GM12878 (cell line): ENCODE measurements around the gene CPNE5. TPM values are rescaled to one million over a fixed set of nuclear protein-coding genes. Genes with fewer than 3 reads are reported as not detected.
A peak's percentile ranks its signal among the peaks of the same experiment; 100 is the strongest.

Experiments used
- CBFB ChIP-seq: IDR thresholded peaks from 2 replicates; pipeline ENCODE4 v1.6.1; 2016; ENCODE audit warnings: antibody characterized with exemption, low read depth
- CBX3 ChIP-seq: fragments of 200-600 bp; sonication (generic); IDR thresholded peaks from 2 replicates; pipeline ENCODE4 v1.6.1; 2016; ENCODE audit warnings: low read depth, borderline replicate concordance
- CEBPB ChIP-seq, 2 experiments: fragments of 150-350 bp in 1 of 2; IDR thresholded peaks; 2 replicates each; pipeline ENCODE4 v1.6.1; 2012 to 2014; ENCODE audit warnings: low read depth in 2 of 2, low read length in 2 of 2, borderline replicate concordance in 1 of 2, inconsistent platforms in 1 of 2
- CHD1 ChIP-seq: IDR thresholded peaks from 2 replicates; pipeline ENCODE4 v1.6.1; 2012; ENCODE audit warnings: low read depth, low read length, improper control_type of control experiment
- DPF2 ChIP-seq: fragments of 450-650 bp; IDR thresholded peaks from 2 replicates; pipeline ENCODE4 v1.6.1; 2017; ENCODE audit warnings: mild to moderate bottlenecking
- FOS ChIP-seq: IDR thresholded peaks from 3 replicates; pipeline ENCODE4 v1.6.1; 2011; ENCODE audit warnings: borderline replicate concordance; ENCODE audit not compliant: insufficient read length; ENCODE audit errors: extremely low read depth
- FOXM1 ChIP-seq: IDR thresholded peaks from 2 replicates; pipeline ENCODE4 v1.6.1; 2012; ENCODE audit warnings: low read depth, mild to moderate bottlenecking, inconsistent platforms, low read length, moderate library complexity
- HSF1 ChIP-seq: fragments of 150-350 bp; IDR thresholded peaks from 2 replicates; pipeline ENCODE4 v1.6.1; 2014; ENCODE audit warnings: mild to moderate bottlenecking, low read depth, low read length
- IKZF1 ChIP-seq: fragments of 450-650 bp; conservative IDR thresholded peaks from 2 replicates; pipeline ENCODE4 v1.6.1; 2017; ENCODE audit warnings: antibody characterized with exemption, mild to moderate bottlenecking
- JUND ChIP-seq: IDR thresholded peaks from 2 replicates; pipeline ENCODE4 v1.6.1; 2012; ENCODE audit warnings: low read depth, mild to moderate bottlenecking, low read length, improper control_type of control experiment, moderate library complexity
- MLLT1 ChIP-seq: fragments of 450-650 bp; IDR thresholded peaks from 2 replicates; pipeline ENCODE4 v1.6.1; 2016; ENCODE audit warnings: mild to moderate bottlenecking
- MTA3 ChIP-seq: IDR thresholded peaks from 2 replicates; pipeline ENCODE4 v1.6.1; 2012; ENCODE audit warnings: low read length, inconsistent platforms, borderline replicate concordance
- MXI1 ChIP-seq: fragments of 150-350 bp; IDR thresholded peaks from 2 replicates; pipeline ENCODE4 v1.6.1; 2011; ENCODE audit warnings: low read depth, mild to moderate bottlenecking, inconsistent platforms, low read length, improper control_type of control experiment
- NR2F1 ChIP-seq: fragments of 450-650 bp; conservative IDR thresholded peaks from 2 replicates; pipeline ENCODE4 v1.6.1; 2017; ENCODE audit warnings: mild to moderate bottlenecking
- PML ChIP-seq: IDR thresholded peaks from 2 replicates; pipeline ENCODE4 v1.6.1; 2012; ENCODE audit warnings: low read length, inconsistent platforms
- POLR2A ChIP-seq: IDR thresholded peaks from 2 replicates; pipeline ENCODE4 v1.6.1; 2011; ENCODE audit warnings: low read depth, mild to moderate bottlenecking, low read length
- POLR2AphosphoS2 ChIP-seq: IDR thresholded peaks from 2 replicates; pipeline ENCODE4 v1.6.1; 2011; ENCODE audit warnings: low read depth, mild to moderate bottlenecking, low read length, improper control_type of control experiment, moderate library complexity
- RUNX3 ChIP-seq: IDR thresholded peaks from 2 replicates; pipeline ENCODE4 v1.6.1; 2012; ENCODE audit warnings: low read length, inconsistent platforms
- SMAD5 ChIP-seq: IDR thresholded peaks from 2 replicates; pipeline ENCODE4 v1.6.1; 2016; ENCODE audit warnings: antibody characterized with exemption, low read depth
- SREBF2 ChIP-seq: IDR thresholded peaks from 2 replicates; pipeline ENCODE4 v1.6.1; 2012; ENCODE audit warnings: mild to moderate bottlenecking, low read length
- WRNIP1 ChIP-seq: IDR thresholded peaks from 2 replicates; pipeline ENCODE4 v1.6.1; 2011; ENCODE audit warnings: low read depth, low read length, improper control_type of control experiment, borderline replicate concordance
- ZNF207 ChIP-seq: fragments of 450-650 bp; IDR thresholded peaks from 2 replicates; pipeline ENCODE4 v1.6.1; 2014; ENCODE audit warnings: antibody characterized with exemption, mild to moderate bottlenecking, borderline replicate concordance
- ZNF24 ChIP-seq: fragments of 450-650 bp; IDR thresholded peaks from 2 replicates; pipeline ENCODE4 v1.6.1; 2017; ENCODE audit warnings: antibody characterized with exemption, mild to moderate bottlenecking
- ZNF384 ChIP-seq: IDR thresholded peaks from 2 replicates; pipeline ENCODE4 v1.6.1; 2012; ENCODE audit warnings: low read depth, mild to moderate bottlenecking, low read length, improper control_type of control experiment, borderline replicate concordance
- polyA plus RNA-seq, 11 experiments: library from polyadenylated mRNA; depleted of rRNA in 4 of 11; unstranded in 6 of 11; stranded (reverse) in 5 of 11; fragments of >200 nt; fragmentation: Nextera tagmentation in 4 of 11; fragmentation: Illumina TruSeq in 1 of 11; extraction: Ambion mirVana in 4 of 11; extraction: Trizol in 1 of 11; gene quantifications; 1 replicate in 1 of 11; 2 replicates in 10 of 11; pipeline versions ENCODE4 v1.2.1 to v1.2.3, GENCODE V29; 2011 to 2016; ENCODE audit warnings: inconsistent platforms in 2 of 11, missing spikeins in 2 of 11, low read depth in 1 of 11
- total RNA-seq, 4 experiments: library from RNA; depleted of rRNA in 3 of 4; stranded (reverse); fragments of >200 nt in 3 of 4; fragmentation: Illumina TruSeq in 1 of 4; extraction: Trizol in 1 of 4; gene quantifications; 2 replicates each; pipeline versions ENCODE4 v1.2.1 to v1.2.3, GENCODE V29; 2013 to 2021
- TF ChIP-seq, protein P1 (sequence below), 3 experiments: IDR thresholded peaks in 2 of 3; conservative IDR thresholded peaks in 1 of 3; 2 replicates each; pipeline ENCODE4 v1.5.1; 2011; ENCODE audit warnings: low read depth in 3 of 3, low read length in 3 of 3, mild to moderate bottlenecking in 3 of 3, control low read depth in 2 of 3, moderate library complexity in 2 of 3, inconsistent platforms in 1 of 3, mixed read lengths in 1 of 3; ENCODE audit not compliant: control insufficient read depth in 2 of 3, insufficient read depth in 1 of 3; ENCODE audit errors: extremely low read depth in 1 of 3
- TF ChIP-seq, protein P2 (sequence below): fragments of 150-350 bp; IDR thresholded peaks from 2 replicates; pipeline ENCODE4 v1.6.1; 2016; ENCODE audit warnings: low read depth, low read length

CPNE5 gene
- total and polyA plus RNA-seq, 10 of the 15 experiments (the other 5 are each of a cell fraction or from before 2014, with no cell fraction given) = 2.4 to 39.1 (median 18.2) TPM

DNA sequence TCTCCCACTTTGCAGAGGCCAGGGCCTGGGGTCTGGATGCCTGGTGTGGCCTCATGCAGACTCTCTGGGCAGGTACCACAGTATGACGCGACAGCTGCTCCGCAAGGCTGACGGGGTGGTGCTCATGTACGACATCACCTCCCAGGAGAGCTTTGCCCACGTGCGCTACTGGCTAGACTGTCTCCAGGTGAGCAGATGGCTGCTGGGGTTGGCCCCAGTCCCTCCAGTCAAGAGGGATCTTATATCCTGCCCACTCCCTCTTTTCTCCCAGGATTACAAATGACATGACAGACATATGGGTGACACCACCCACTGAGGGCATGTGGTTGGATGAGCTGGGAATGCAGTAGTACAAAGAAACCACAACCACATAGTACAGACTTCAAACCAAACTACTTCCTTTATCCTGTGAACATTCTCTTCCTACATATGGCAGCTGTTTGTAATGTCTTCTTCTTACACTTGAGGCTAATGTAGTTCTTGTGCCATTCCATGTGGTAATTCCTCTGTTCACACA is 111.7 kb downstream of the CPNE5 start (continued):
- TF ChIP-seq SREBF2 (no peak), POLR2A (no peak), CBX3 (no peak), ZNF24 (no peak), FOXM1 (no peak), CEBPB (IDR thresholded peaks at IDR 0.05; ENCODE audit: borderline replicate concordance in 1 of 2, low read depth in 2 of 2, low read length in 2 of 2) (no peak), IKZF1 (peak; percentile 72), ZNF207 (no peak), POLR2AphosphoS2 (no peak), HSF1 (no peak), CHD1 (no peak), JUND (no peak), PML (no peak), FOS (no peak), WRNIP1 (no peak), MTA3 (no peak), DPF2 (peak; percentile 40; the same call in 1 of the 2 replicates), CBFB (peak; percentile 43; the same call in 1 of the 2 replicates), ZNF384 (no peak), RUNX3 (peak; percentile 91), MLLT1 (peak; percentile 58; the same call in 1 of the 2 replicates), MXI1 (no peak), SMAD5 (no peak), NR2F1 (no peak)
- TF ChIP-seq, protein P1, sequence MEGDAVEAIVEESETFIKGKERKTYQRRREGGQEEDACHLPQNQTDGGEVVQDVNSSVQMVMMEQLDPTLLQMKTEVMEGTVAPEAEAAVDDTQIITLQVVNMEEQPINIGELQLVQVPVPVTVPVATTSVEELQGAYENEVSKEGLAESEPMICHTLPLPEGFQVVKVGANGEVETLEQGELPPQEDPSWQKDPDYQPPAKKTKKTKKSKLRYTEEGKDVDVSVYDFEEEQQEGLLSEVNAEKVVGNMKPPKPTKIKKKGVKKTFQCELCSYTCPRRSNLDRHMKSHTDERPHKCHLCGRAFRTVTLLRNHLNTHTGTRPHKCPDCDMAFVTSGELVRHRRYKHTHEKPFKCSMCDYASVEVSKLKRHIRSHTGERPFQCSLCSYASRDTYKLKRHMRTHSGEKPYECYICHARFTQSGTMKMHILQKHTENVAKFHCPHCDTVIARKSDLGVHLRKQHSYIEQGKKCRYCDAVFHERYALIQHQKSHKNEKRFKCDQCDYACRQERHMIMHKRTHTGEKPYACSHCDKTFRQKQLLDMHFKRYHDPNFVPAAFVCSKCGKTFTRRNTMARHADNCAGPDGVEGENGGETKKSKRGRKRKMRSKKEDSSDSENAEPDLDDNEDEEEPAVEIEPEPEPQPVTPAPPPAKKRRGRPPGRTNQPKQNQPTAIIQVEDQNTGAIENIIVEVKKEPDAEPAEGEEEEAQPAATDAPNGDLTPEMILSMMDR (IDR thresholded peaks at IDR 0.05 in 2 of 3, conservative IDR thresholded peaks at IDR 0.05 in 1 of 3; ENCODE audit: control insufficient read depth in 2 of 3, extremely low read depth in 1 of 3, insufficient read depth in 1 of 3, low read depth in 3 of 3, low read length in 3 of 3) = no peak
- TF ChIP-seq, protein P2, sequence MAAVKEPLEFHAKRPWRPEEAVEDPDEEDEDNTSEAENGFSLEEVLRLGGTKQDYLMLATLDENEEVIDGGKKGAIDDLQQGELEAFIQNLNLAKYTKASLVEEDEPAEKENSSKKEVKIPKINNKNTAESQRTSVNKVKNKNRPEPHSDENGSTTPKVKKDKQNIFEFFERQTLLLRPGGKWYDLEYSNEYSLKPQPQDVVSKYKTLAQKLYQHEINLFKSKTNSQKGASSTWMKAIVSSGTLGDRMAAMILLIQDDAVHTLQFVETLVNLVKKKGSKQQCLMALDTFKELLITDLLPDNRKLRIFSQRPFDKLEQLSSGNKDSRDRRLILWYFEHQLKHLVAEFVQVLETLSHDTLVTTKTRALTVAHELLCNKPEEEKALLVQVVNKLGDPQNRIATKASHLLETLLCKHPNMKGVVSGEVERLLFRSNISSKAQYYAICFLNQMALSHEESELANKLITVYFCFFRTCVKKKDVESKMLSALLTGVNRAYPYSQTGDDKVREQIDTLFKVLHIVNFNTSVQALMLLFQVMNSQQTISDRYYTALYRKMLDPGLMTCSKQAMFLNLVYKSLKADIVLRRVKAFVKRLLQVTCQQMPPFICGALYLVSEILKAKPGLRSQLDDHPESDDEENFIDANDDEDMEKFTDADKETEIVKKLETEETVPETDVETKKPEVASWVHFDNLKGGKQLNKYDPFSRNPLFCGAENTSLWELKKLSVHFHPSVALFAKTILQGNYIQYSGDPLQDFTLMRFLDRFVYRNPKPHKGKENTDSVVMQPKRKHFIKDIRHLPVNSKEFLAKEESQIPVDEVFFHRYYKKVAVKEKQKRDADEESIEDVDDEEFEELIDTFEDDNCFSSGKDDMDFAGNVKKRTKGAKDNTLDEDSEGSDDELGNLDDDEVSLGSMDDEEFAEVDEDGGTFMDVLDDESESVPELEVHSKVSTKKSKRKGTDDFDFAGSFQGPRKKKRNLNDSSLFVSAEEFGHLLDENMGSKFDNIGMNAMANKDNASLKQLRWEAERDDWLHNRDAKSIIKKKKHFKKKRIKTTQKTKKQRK = no peak
